GM20431 (cell line): ENCODE measurements around the gene RAPGEF5.

Experiments used
- in situ Hi-C: fragments of 300-500 bp; cut with MseI, MboI; formaldehyde crosslinking; loops from one replicate; pipeline ENCODE4 v1.15.0; 2020; ENCODE audit warnings: low sequenced_read_pairs; ENCODE audit not compliant: unreplicated experiment

Gene RAPGEF5

GRCh38 chr7:22238354-22239311 lies 118.3 kb downstream of the RAPGEF5 start:
- in situ Hi-C loops = no loop called here

GRCh38 chr7:22235134-22235533 lies 121.8 kb downstream of the RAPGEF5 start:
- in situ Hi-C loops = no loop called here

- in situ Hi-C loops = no loop called here
Observed at GRCh38 chr7:22234227-22234626, 122.7 kb downstream of the RAPGEF5 start.

GRCh38 chr7:22231806-22232205 lies 125.1 kb downstream of the RAPGEF5 start:
- in situ Hi-C loops = no loop called here

GRCh38 chr7:22231141-22231540 lies 125.8 kb downstream of the RAPGEF5 start:
- in situ Hi-C loops = no loop called here

- in situ Hi-C loops = no loop called here
Observed at GRCh38 chr7:22230238-22230637, 126.7 kb downstream of the RAPGEF5 start.

- in situ Hi-C loops = no loop called here
Observed at GRCh38 chr7:22229148-22229547, 127.8 kb downstream of the RAPGEF5 start.

- in situ Hi-C loops = no loop called here
Observed at GRCh38 chr7:22223807-22224206, 133.1 kb downstream of the RAPGEF5 start.

- in situ Hi-C loops = no loop called here
Observed at GRCh38 chr7:22220941-22221340, 136.0 kb downstream of the RAPGEF5 start.

GRCh38 chr7:22219739-22220493 lies 137.0 kb downstream of the RAPGEF5 start:
- in situ Hi-C loops = no loop called here

- in situ Hi-C loops = no loop called here
Observed at GRCh38 chr7:22219036-22219435, 137.9 kb downstream of the RAPGEF5 start.

GRCh38 chr7:22216832-22217475 lies 140.0 kb downstream of the RAPGEF5 start:
- in situ Hi-C loops = no loop called here

GRCh38 chr7:22216309-22216708 lies 140.6 kb downstream of the RAPGEF5 start:
- in situ Hi-C loops = no loop called here

- in situ Hi-C loops = no loop called here
Observed at GRCh38 chr7:22214000-22214399, 143.0 kb downstream of the RAPGEF5 start.

GRCh38 chr7:22213081-22213480 lies 143.9 kb downstream of the RAPGEF5 start:
- in situ Hi-C loops = no loop called here

GRCh38 chr7:22210967-22211366 lies 146.0 kb downstream of the RAPGEF5 start:
- in situ Hi-C loops = no loop called here

- in situ Hi-C loops = no loop called here
Observed at GRCh38 chr7:22210355-22210754, 146.6 kb downstream of the RAPGEF5 start.

GRCh38 chr7:22208799-22209198 lies 148.2 kb downstream of the RAPGEF5 start:
- in situ Hi-C loops = no loop called here

GRCh38 chr7:22207724-22208225 lies 149.2 kb downstream of the RAPGEF5 start:
- in situ Hi-C loops = no loop called here

GRCh38 chr7:22205631-22206030 lies 151.3 kb downstream of the RAPGEF5 start:
- in situ Hi-C loops = no loop called here
